ENCODE data around the gene ZGPAT. TPM values are rescaled to one million over a fixed set of nuclear protein-coding genes. Genes with fewer than 3 reads are reported as not detected.
"Not testable (repeated sequence)": the region's sequence is repeated elsewhere in the genome, so short reads cannot be mapped to it uniquely, and the experiment has no call there.

Gene ZGPAT
- total and polyA plus RNA-seq, 12 donors: 4.4 to 120 (median 35.3) TPM

GRCh38 chr20:63772781-63773518, 65.1 kb downstream of the ZGPAT start:
- peak overlapping the region; percentile 10 to 81 (median 76) for H3K27ac ChIP-seq
- no peak for TF ChIP-seq POLR2A (IDR thresholded peaks at IDR 0.05)
- no peak for TF ChIP-seq CTCF (IDR thresholded peaks at IDR 0.05)
- H3K27me3 ChIP-seq: no peaks in the 10 kb centered on the region
- H3K9me3 ChIP-seq (replicated peaks in 1 of 3): no peaks in the 10 kb centered on the region
- 32 to 53% (median 41%) methylated on average over 6 to 20 of the region's 20 CpGs for WGBS, 4 donors
- no peak overlapping the region for H3K4me3 ChIP-seq
- peaks cover 7 to 25% of the 10 kb centered on the region in 2 donors for H3K4me1 ChIP-seq (replicated peaks in 1 of 2)
- intact Hi-C loops (cut with DNase I): no loop called here
- DNase-seq: peak; percentile 68 to 90 (median 83)
- H3K36me3 ChIP-seq (replicated peaks in 1 of 2): peaks cover 0 to 16% of the 10 kb centered on the region in 2 donors

GRCh38 chr20:63773571-63774241, 65.9 kb downstream of the ZGPAT start:
- H3K27ac ChIP-seq: peak overlapping the region in 3 of 5 donors; percentile 47 to 80 (median 60)
- peaks cover 7 to 25% of the 10 kb centered on the region in 2 donors for H3K4me1 ChIP-seq (replicated peaks in 1 of 2)
- H3K9me3 ChIP-seq (replicated peaks in 1 of 3): no peaks in the 10 kb centered on the region
- peaks cover 0 to 8% of the 10 kb centered on the region in 2 donors for H3K36me3 ChIP-seq (replicated peaks in 1 of 2)
- intact Hi-C loops (cut with DNase I): no loop called here
- DNase-seq: no peak
- H3K27me3 ChIP-seq: no peaks in the 10 kb centered on the region
- H3K4me3 ChIP-seq: no peak overlapping the region
- no peak for TF ChIP-seq CTCF (IDR thresholded peaks at IDR 0.05)
- TF ChIP-seq POLR2A (IDR thresholded peaks at IDR 0.05): no peak
- WGBS, 4 donors: 83 to 91% (median 89%) methylated on average over 26 to 33 of the region's 33 CpGs

GRCh38 chr20:63774306-63774705, 66.5 kb downstream of the ZGPAT start:
- no peak overlapping the region for H3K4me3 ChIP-seq
- intact Hi-C loops (cut with DNase I): no loop called here
- 76 to 85% (median 77%) methylated on average over 15 of the region's 15 CpGs for WGBS, 4 donors
- TF ChIP-seq CTCF (IDR thresholded peaks at IDR 0.05): no peak
- no peak for TF ChIP-seq POLR2A (IDR thresholded peaks at IDR 0.05)
- peaks cover 0 to 2% of the 10 kb centered on the region in 2 donors for H3K36me3 ChIP-seq (replicated peaks in 1 of 2)
- H3K27ac ChIP-seq: peak overlapping the region in 1 of 5 donors; percentile 60
- peaks cover 7 to 25% of the 10 kb centered on the region in 2 donors for H3K4me1 ChIP-seq (replicated peaks in 1 of 2)
- no peaks in the 10 kb centered on the region for H3K27me3 ChIP-seq
- no peaks in the 10 kb centered on the region for H3K9me3 ChIP-seq (replicated peaks in 1 of 3)
- no peak for DNase-seq

- Histone ChIP-seq H3K27ac (peak overlapping the region in 1 of 5 donors; percentile 1), H3K4me3 (no peak overlapping the region), H3K9me3 (replicated peaks in 1 of 3) (no peaks in the 10 kb centered on the region), H3K27me3 (no peaks in the 10 kb centered on the region), H3K4me1 (replicated peaks in 1 of 2) (peaks cover 7 to 25% of the 10 kb centered on the region in 2 donors), H3K36me3 (replicated peaks in 1 of 2) (no peaks in the 10 kb centered on the region)
- TF ChIP-seq POLR2A (IDR thresholded peaks at IDR 0.05): no peak
- TF ChIP-seq CTCF (IDR thresholded peaks at IDR 0.05): peak; percentile 17 to 62 (median 38)
- whole genome bisulfite sequencing, 4 donors: 49 to 63% (median 52%) methylated on average over 27 to 67 of the region's 67 CpGs
- intact Hi-C loops (cut with DNase I): no loop called here
- DNase-seq: peak in 2 of 7 donors; percentile 30 to 31
Observed at GRCh38 chr20:63775096-63775978, 67.5 kb downstream of the ZGPAT start.

- H3K9me3 ChIP-seq (replicated peaks in 1 of 3); intact Hi-C loops (cut with DNase I); H3K27ac ChIP-seq; DNase-seq; H3K4me3 ChIP-seq; H3K36me3 ChIP-seq (replicated peaks in 1 of 2); H3K27me3 ChIP-seq: not testable (repeated sequence)
- 78 to 95% (median 92%) methylated on average over 12 to 23 of the region's 23 CpGs for WGBS, 4 donors
- peaks cover 7 to 25% of the 10 kb centered on the region in 2 donors for H3K4me1 ChIP-seq (replicated peaks in 1 of 2)
Observed at GRCh38 chr20:63776875-63777274, 69.0 kb downstream of the ZGPAT start.
